PC-3 (cell line): Measurements from ENCODE around the gene ADK.

ENCODE experiments used
- CTCF ChIP-seq: fragments of 300-600 bp; sonication (generic); conservative IDR thresholded peaks from 2 replicates; pipeline ENCODE4 v1.5.1; 2017; ENCODE audit warnings: antibody characterized with exemption, low read depth, mild to moderate bottlenecking, low read length
- EZH2 ChIP-seq: fragments of 300-600 bp; sonication (generic); IDR thresholded peaks from one replicate; pipeline ENCODE4 v1.6.1; 2017; ENCODE audit warnings: antibody characterized with exemption, mild to moderate bottlenecking, low read length; ENCODE audit not compliant: unreplicated experiment

GRCh38 chr10:74178042-74178791 lies 27.2 kb downstream of the ADK start:
- no peak for TF ChIP-seq CTCF
- TF ChIP-seq EZH2 = no peak
